Astrocyte (in vitro differentiated cells and primary cell): ENCODE results near the gene SEMA6A.

ENCODE experiments used
- EZH2 ChIP-seq: IDR thresholded peaks from 2 replicates; pipeline ENCODE4 v1.6.1; 2012; ENCODE audit warnings: mild to moderate bottlenecking, low read length, inconsistent platforms; ENCODE audit not compliant: insufficient read depth
- TF ChIP-seq, protein P1 (sequence below): IDR thresholded peaks from 2 replicates; pipeline ENCODE4 v1.5.1; 2011; ENCODE audit warnings: low read depth, mild to moderate bottlenecking, inconsistent platforms, low read length, moderate library complexity; ENCODE audit not compliant: insufficient read depth

DNA sequence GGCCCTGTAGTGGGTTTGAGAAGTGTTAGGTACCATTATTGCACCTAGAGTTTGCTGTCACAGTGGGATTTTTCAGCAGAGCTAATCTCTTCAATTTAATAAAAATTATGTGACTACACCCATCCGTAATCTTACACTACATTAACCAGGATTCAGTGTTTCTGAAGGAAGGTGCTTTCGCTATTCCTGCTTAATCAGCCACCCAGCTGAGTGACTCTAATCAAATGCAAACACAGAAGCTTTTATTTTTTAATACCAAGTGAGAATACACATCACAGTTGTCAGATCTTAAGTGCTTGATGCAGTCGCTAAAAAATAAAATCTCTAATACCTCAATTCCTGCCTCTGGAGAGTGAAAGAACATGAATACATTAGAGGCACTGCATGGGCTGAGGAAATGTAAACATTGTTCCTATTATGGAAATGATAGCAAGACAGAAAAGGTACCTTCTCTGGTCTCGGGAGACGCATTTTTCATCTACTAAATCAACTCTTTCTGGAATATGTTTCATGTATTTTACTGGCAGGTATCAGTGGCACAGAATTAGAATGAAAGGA, 125.7 kb downstream of the SEMA6A start:
- TF ChIP-seq, protein P1, sequence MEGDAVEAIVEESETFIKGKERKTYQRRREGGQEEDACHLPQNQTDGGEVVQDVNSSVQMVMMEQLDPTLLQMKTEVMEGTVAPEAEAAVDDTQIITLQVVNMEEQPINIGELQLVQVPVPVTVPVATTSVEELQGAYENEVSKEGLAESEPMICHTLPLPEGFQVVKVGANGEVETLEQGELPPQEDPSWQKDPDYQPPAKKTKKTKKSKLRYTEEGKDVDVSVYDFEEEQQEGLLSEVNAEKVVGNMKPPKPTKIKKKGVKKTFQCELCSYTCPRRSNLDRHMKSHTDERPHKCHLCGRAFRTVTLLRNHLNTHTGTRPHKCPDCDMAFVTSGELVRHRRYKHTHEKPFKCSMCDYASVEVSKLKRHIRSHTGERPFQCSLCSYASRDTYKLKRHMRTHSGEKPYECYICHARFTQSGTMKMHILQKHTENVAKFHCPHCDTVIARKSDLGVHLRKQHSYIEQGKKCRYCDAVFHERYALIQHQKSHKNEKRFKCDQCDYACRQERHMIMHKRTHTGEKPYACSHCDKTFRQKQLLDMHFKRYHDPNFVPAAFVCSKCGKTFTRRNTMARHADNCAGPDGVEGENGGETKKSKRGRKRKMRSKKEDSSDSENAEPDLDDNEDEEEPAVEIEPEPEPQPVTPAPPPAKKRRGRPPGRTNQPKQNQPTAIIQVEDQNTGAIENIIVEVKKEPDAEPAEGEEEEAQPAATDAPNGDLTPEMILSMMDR, result no peak
- no peak for TF ChIP-seq EZH2
